ENCODE measurements around the gene DPP10. TPM values are rescaled to one million over a fixed set of nuclear protein-coding genes. Genes with fewer than 3 reads are reported as not detected.

DPP10 gene
- total RNA-seq, 1 experiment from 2014 or later: not detected

DNA sequence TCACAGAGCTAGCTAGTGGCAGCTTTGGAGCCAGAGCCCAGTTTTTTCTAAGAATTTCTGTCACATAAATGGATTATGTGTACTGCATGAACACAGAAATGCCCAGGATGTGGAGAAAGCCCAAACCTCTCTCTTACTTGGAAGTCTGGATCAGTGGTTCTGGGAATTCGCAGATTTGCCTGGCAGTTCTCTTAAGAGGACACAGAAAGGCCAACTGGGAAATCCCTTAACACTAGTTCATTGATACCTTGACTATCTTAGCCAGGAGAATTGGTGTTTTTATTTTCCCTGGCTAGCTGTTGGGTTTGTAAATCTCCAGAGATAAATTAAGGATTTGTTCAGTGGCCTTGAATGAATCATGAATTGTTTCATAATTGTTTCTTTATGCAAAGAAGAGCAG is 95.3 kb downstream of the DPP10 start:
- BruUV-seq (replicated peaks): no TSS peak

DNA sequence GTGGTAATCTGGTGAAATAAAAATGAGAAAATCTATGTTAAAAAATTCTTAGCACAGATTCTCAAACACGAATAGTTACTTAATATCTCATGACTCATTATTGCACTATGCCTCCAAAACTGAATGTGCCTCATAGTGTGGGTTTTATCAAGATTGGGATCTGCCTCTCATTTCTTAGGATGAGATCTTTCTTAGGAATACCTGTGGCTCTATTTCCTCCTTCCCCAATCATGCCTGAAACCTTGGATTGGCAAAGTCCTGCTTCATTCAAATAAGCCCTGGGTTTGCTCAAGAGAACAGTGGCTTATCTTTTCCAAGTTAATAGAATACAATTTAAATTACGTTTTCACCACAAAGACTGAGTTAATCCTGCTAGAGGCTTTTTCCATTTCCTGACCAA is 100.3 kb downstream of the DPP10 start:
- H3K36me3 Mint-ChIP-seq (ENCODE audit: insufficient read depth, unreplicated experiment): peaks cover 4% of the 10 kb centered on the region
- intact Hi-C loops (cut with micrococcal nuclease; ENCODE audit: unreplicated experiment): loop anchor here (2.0 to 10.0 kb wide), 4 partner anchors 118 to 564 kb away; no protein-coding TSS in a partner anchor
- CTCF ChIA-PET: interaction anchor here (0.5 to 1.6 kb wide), 5 partner anchors 8 to 565 kb away, joined by 4 to 8 read pairs (median 4); no protein-coding TSS in a partner anchor
- no peak for TF ChIP-seq CTCF (IDR thresholded peaks at IDR 0.05; ENCODE audit: unreplicated experiment)
- peak overlapping the region; percentile 56 for H3K4me3 Mint-ChIP-seq (ENCODE audit: low read depth, unreplicated experiment)
- H3K4me1 Mint-ChIP-seq (ENCODE audit: low read depth, unreplicated experiment): peaks cover 45% of the 10 kb centered on the region
- DNase-seq: peak; percentile 15
- H3K9me3 Mint-ChIP-seq (ENCODE audit: low read depth, unreplicated experiment): no peaks in the 10 kb centered on the region
- no peaks in the 10 kb centered on the region for H3K27me3 Mint-ChIP-seq (ENCODE audit: unreplicated experiment)
- peak overlapping the region; percentile 77 for H3K27ac Mint-ChIP-seq (ENCODE audit: unreplicated experiment)
- BruUV-seq (replicated peaks): no TSS peak

More for the DNA sequence above, 95.3 kb downstream of the DPP10 start:
- no peaks in the 10 kb centered on the region for H3K36me3 Mint-ChIP-seq (ENCODE audit: insufficient read depth, unreplicated experiment)
- no peak for TF ChIP-seq CTCF (IDR thresholded peaks at IDR 0.05; ENCODE audit: unreplicated experiment)
- H3K4me3 Mint-ChIP-seq (ENCODE audit: low read depth, unreplicated experiment): no peak overlapping the region
- no peaks in the 10 kb centered on the region for H3K9me3 Mint-ChIP-seq (ENCODE audit: low read depth, unreplicated experiment)
- H3K27me3 Mint-ChIP-seq (ENCODE audit: unreplicated experiment): no peaks in the 10 kb centered on the region
- H3K4me1 Mint-ChIP-seq (ENCODE audit: low read depth, unreplicated experiment): peaks cover 9% of the 10 kb centered on the region
- intact Hi-C loops (cut with micrococcal nuclease; ENCODE audit: unreplicated experiment): no loop called here
- no peak for DNase-seq
- CTCF ChIA-PET: no interaction called here
- H3K27ac Mint-ChIP-seq (ENCODE audit: unreplicated experiment): no peak overlapping the region

DNA sequence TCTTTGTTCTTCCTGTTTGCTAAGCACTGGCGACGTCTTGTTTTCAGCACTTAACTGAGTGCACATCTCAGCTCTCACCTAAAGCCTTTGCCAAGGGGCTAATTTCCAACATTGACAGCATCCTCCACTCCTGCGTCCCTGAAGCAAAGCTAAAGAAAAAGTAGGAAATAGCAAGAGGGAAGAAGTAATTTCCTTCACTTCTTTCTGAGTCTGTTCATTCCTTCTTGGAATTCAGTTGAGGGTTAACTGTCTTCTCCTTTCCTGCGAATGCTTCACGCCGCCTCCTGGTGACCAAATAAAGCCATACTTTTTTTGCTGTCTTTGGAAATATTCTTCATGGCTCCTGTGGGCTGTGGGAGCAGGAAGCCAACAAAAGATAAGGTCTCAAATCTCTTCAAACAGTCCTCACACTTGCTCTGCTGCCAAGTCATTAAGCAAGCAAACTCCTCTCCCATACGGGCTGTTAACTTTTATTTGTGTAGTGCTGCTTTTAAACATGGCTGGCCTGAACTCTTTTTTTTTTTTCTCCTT is 100.9 kb downstream of the DPP10 start:
- peaks cover 51% of the 10 kb centered on the region for H3K4me1 Mint-ChIP-seq (ENCODE audit: low read depth, unreplicated experiment)
- peak; percentile 41 for TF ChIP-seq CTCF (IDR thresholded peaks at IDR 0.05; ENCODE audit: unreplicated experiment)
- no peaks in the 10 kb centered on the region for H3K27me3 Mint-ChIP-seq (ENCODE audit: unreplicated experiment)
- peak overlapping the region; percentile 77 for H3K27ac Mint-ChIP-seq (ENCODE audit: unreplicated experiment)
- CTCF ChIA-PET: interaction anchor here (1.1 to 1.6 kb wide), 3 partner anchors 8 to 566 kb away, joined by 4 to 6 read pairs (median 4); no protein-coding TSS in a partner anchor
- peak; percentile 44 for DNase-seq
- H3K9me3 Mint-ChIP-seq (ENCODE audit: low read depth, unreplicated experiment): no peaks in the 10 kb centered on the region
- H3K36me3 Mint-ChIP-seq (ENCODE audit: insufficient read depth, unreplicated experiment): peaks cover 4% of the 10 kb centered on the region
- intact Hi-C loops (cut with micrococcal nuclease; ENCODE audit: unreplicated experiment): loop anchor here (2.0 to 10.0 kb wide), 4 partner anchors 118 to 564 kb away; no protein-coding TSS in a partner anchor
- peak overlapping the region; percentile 56 for H3K4me3 Mint-ChIP-seq (ENCODE audit: low read depth, unreplicated experiment)
- BruUV-seq (replicated peaks): no TSS peak

DNA sequence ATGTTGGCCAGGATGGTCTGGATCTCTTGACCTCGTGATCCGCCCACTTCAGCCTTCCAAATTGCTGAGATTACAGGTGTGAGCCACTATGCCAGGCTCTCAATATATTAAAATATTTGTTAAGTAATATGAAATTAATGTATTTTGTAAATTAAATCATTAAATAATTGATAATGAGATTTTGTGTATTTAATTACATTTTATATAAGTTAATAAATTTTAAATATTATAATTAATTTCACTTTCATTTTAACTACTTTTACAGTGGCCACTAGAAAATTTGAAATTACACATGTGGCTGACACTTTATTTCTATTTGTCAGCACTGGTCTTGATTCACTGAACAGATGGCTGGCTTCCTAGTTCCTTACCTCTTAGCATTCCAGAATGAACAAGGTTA is 102.6 kb downstream of the DPP10 start:
- Mint-ChIP-seq H3K4me1 (ENCODE audit: low read depth, unreplicated experiment) (peaks cover 58% of the 10 kb centered on the region), H3K27me3 (ENCODE audit: unreplicated experiment) (no peaks in the 10 kb centered on the region), H3K36me3 (ENCODE audit: insufficient read depth, unreplicated experiment) (peaks cover 4% of the 10 kb centered on the region), H3K27ac (ENCODE audit: unreplicated experiment) (no peak overlapping the region), H3K9me3 (ENCODE audit: low read depth, unreplicated experiment) (no peaks in the 10 kb centered on the region), H3K4me3 (ENCODE audit: low read depth, unreplicated experiment) (no peak overlapping the region)
- CTCF ChIA-PET: no interaction called here
- intact Hi-C loops (cut with micrococcal nuclease; ENCODE audit: unreplicated experiment): loop anchor here (10.0 kb wide), 3 partner anchors 120 to 470 kb away; no protein-coding TSS in a partner anchor
- BruUV-seq (replicated peaks): no TSS peak
- no peak for TF ChIP-seq CTCF (IDR thresholded peaks at IDR 0.05; ENCODE audit: unreplicated experiment)
- no peak for DNase-seq
